ENCODE data around the gene ELL2. TPM values are rescaled to one million over a fixed set of nuclear protein-coding genes. Genes with fewer than 3 reads are reported as not detected.
A peak's percentile ranks its signal among the peaks of the same experiment; 100 is the strongest.

The ELL2 gene
- total RNA-seq, 4 donors from 2014 or later, result 5.8 to 46.8 (median 19.7) TPM

GRCh38 chr5:95858661-95859595, 102.7 kb downstream of the ELL2 start:
- 12 to 36% methylated on average over 6 to 28 of the region's 28 CpGs for WGBS, 2 donors (ENCODE audit: low coverage in 1 of 2)
- peak overlapping the region in 2 of 4 donors; percentile 17 for H3K4me3 ChIP-seq
- in situ Hi-C loops (cut with MboI; ENCODE audit: low pct_ligation_motif_present in 1 of 4, low pct_unique_long_range_greater_than_20kb in 1 of 4, low sequenced_read_pairs in 3 of 4), result loop anchor here (5.0 to 25.0 kb wide), 6 partner anchors 103 to 746 kb away; partner anchors contain the start of gene ELL2 (in 2 of the 4)
- H3K27me3 ChIP-seq, result no peaks in the 10 kb centered on the region
- H3K4me1 ChIP-seq, result peaks cover 9 to 33% (median 18%) of the 10 kb centered on the region in 4 donors
- H3K36me3 ChIP-seq, result no peaks in the 10 kb centered on the region
- DNase-seq, result peak; percentile 89
- H3K9me3 ChIP-seq, result no peaks in the 10 kb centered on the region
- intact Hi-C loops (cut with DNase I; ENCODE audit: low total_unique reads), result loop anchor here (5.0 to 10.0 kb wide), 2 partner anchors 478 to 756 kb away; no protein-coding TSS in a partner anchor
- H3K27ac ChIP-seq, result peak overlapping the region; percentile 66 to 79 (median 71)
- TF ChIP-seq CTCF (IDR thresholded peaks at IDR 0.05) (peak; percentile 98 to 99 (median 98)), POLR2AphosphoS5 (IDR thresholded peaks at IDR 0.05) (peak in 2 of 3 donors; percentile 53 to 55), POLR2A (IDR thresholded peaks at IDR 0.05) (no peak), EP300 (IDR thresholded peaks at IDR 0.05; ENCODE audit: low read depth) (peak; percentile 73)

GRCh38 chr5:95858023-95858461, 103.6 kb downstream of the ELL2 start:
- no peaks in the 10 kb centered on the region for H3K36me3 ChIP-seq
- peak overlapping the region; percentile 66 to 79 (median 71) for H3K27ac ChIP-seq
- in situ Hi-C loops (cut with MboI; ENCODE audit: low pct_ligation_motif_present in 1 of 4, low pct_unique_long_range_greater_than_20kb in 1 of 4, low sequenced_read_pairs in 3 of 4), result loop anchor here (5.0 to 25.0 kb wide), 6 partner anchors 104 to 747 kb away; partner anchors contain the start of gene ELL2 (in 2 of the 4)
- H3K9me3 ChIP-seq, result no peaks in the 10 kb centered on the region
- DNase-seq, result no peak
- H3K4me1 ChIP-seq, result peaks cover 9 to 26% (median 17%) of the 10 kb centered on the region in 4 donors
- intact Hi-C loops (cut with DNase I; ENCODE audit: low total_unique reads), result loop anchor here (5.0 to 10.0 kb wide), 2 partner anchors 479 to 757 kb away; no protein-coding TSS in a partner anchor
- H3K4me3 ChIP-seq, result no peak overlapping the region
- H3K27me3 ChIP-seq, result no peaks in the 10 kb centered on the region
- TF ChIP-seq CTCF (IDR thresholded peaks at IDR 0.05) (no peak), POLR2AphosphoS5 (IDR thresholded peaks at IDR 0.05) (peak in 1 of 3 donors; percentile 28), POLR2A (IDR thresholded peaks at IDR 0.05) (no peak)
- WGBS, 2 donors (ENCODE audit: low coverage in 1 of 2), result 72 to 80% methylated on average over 7 to 8 of the region's 8 CpGs

- Histone ChIP-seq H3K9me3 (no peaks in the 10 kb centered on the region), H3K27me3 (no peaks in the 10 kb centered on the region), H3K4me3 (no peak overlapping the region), H3K36me3 (no peaks in the 10 kb centered on the region), H3K4me1 (peaks cover 7 to 22% (median 15%) of the 10 kb centered on the region in 4 donors), H3K27ac (peak overlapping the region; percentile 66 to 79 (median 71))
- WGBS, 2 donors (ENCODE audit: low coverage in 1 of 2), result 60 to 77% methylated on average over 1 to 12 of the region's 12 CpGs
- intact Hi-C loops (cut with DNase I; ENCODE audit: low total_unique reads) (loop anchor here (5.0 to 10.0 kb wide), 2 partner anchors 480 to 757 kb away; no protein-coding TSS in a partner anchor), in situ Hi-C loops (cut with MboI; ENCODE audit: low pct_ligation_motif_present in 1 of 4, low pct_unique_long_range_greater_than_20kb in 1 of 4, low sequenced_read_pairs in 3 of 4) (loop anchor here (5.0 to 25.0 kb wide), 6 partner anchors 105 to 747 kb away; partner anchors contain the start of gene ELL2 (in 2 of the 4))
- DNase-seq, result peak; percentile 52
- TF ChIP-seq POLR2AphosphoS5 (IDR thresholded peaks at IDR 0.05) (peak; percentile 6 to 61 (median 56)), POLR2A (IDR thresholded peaks at IDR 0.05) (no peak), EP300 (IDR thresholded peaks at IDR 0.05; ENCODE audit: low read depth) (no peak), CTCF (IDR thresholded peaks at IDR 0.05) (no peak)
These were observed 104.3 kb downstream of the ELL2 start for GRCh38 chr5:95857185-95857945.
